Stimulated activated CD8-positive, alpha-beta memory T cell treated with anti-CD3 and anti-CD28 coated beads, Interleukin-4, amount 100 ng/mL, for 1 hour (primary cell): Measurements from ENCODE around the gene OR2W1.

Experiments used
- DNase-seq, 2 donors: peaks; one replicate each; pipeline ENCODE4 v3.0.0-alpha.2; 2020; ENCODE audit warnings: low read depth in 2 of 2, low spot score in 1 of 2

The OR2W1 gene, protein sequence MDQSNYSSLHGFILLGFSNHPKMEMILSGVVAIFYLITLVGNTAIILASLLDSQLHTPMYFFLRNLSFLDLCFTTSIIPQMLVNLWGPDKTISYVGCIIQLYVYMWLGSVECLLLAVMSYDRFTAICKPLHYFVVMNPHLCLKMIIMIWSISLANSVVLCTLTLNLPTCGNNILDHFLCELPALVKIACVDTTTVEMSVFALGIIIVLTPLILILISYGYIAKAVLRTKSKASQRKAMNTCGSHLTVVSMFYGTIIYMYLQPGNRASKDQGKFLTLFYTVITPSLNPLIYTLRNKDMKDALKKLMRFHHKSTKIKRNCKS

GRCh38 chr6:29045075-29045474 is at the start of gene OR2W1:
TSS of gene OR2W1 (minus strand) at chr6:29045175. CDS start at chr6:29045175, 0 bp downstream.
- no peak for DNase-seq

DNA sequence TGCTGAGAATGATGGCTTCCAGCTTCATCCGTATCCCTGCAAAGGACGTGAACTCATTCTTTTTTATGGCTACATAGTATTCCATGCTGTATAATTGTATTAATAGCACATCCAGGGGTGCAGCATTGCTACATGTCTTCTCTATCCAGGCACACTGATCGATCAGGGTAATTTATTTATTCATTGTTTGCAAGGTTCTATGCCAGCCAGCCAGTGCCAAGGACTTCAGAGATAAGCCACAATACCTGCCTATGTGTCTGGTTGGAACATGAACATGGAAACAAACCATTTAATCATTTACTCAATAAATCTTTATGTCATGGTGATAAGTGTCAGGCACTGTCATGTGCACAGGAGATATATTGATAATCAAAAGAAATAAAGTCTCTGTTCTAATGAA is 48.0 kb upstream of the OR2W1 start:
- no peak for DNase-seq

DNA sequence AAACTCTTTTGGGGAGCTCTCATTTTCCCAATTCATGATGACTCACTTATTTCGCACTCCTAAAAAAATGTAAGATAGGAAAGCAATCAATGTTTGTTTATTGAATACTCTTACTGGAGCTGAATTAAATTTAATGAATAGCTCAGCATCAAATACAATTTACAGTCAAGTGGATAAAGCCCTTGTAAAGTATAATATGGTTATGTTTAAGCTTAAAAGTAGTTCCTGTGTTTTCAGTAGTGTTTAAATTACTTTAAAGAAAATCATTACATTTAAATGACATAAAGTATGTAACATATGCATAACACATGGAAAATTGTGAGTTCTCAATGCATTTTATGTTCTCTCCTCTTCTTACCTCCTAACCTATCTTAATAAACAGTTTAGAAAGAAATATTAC is 42.2 kb upstream of the OR2W1 start, which contains the start of gene OR2B3:
TSS of gene OR2B3 (minus strand) at position 101 of the 400 bp plus-strand sequence. CDS start at position 36, 65 bp downstream.
- no peak for DNase-seq

DNA sequence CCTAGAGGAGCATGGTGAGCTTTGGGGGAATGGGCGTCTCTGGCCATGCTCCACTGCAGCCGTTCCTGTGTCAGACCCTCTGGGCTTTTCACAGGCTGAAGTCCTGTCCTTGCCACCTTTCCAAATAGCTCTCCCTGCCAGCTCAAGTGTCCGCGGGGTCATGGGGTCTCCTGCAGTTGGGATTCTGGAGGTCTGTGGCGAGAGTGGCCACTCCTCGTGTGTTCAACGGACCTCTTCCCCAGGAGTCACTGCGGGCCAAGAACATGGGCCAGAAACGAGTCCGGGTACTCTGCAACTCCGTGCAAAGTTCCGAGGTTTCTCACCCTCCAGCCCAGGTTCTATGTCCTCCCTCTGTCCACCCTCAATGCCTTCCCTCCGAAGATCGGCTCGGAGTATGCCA is 37.5 kb upstream of the OR2W1 start:
- DNase-seq: no peak

DNA sequence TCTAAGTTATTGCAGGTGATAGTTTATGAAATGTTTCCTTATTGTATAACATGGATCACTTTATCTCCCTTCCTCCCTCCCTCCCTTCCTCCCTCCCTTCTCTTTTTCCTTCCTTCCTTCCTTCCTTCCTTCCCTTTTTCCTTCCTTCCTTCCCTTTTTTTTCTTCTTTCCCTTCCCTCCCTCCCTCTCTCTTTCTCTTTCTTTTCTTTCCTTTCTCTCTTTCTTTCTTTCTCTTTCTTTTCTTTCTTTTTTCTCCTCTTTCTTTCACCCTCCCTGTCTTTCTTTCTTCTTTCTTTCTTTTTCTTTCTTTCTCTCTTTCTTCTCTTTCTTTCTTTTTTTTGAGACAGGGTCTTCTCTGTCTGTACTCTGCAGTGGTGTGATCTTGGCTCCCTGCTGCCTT is 36.3 kb upstream of the OR2W1 start:
- no peak for DNase-seq

DNA sequence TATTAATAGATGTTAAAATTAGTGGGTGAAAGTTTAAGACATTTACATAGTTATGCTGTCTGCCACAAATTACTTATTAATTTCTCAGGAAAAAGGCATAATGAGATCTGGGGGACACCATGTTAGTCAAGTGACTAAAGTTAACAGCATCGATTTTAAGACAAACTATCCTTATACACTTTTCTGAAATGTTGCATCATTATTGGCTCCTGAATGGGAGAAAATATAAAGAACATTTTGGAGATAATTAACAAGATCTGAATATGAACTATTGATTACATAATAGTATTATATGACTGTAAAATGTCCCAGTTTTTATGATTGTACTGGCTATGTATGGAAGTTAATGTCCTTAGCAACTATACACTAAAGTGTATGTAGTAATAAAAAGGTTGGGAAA is 34.2 kb upstream of the OR2W1 start:
- DNase-seq: no peak

- no peak for DNase-seq
Observed at GRCh38 chr6:29071831-29072723, 27.1 kb upstream of the OR2W1 start.

DNA sequence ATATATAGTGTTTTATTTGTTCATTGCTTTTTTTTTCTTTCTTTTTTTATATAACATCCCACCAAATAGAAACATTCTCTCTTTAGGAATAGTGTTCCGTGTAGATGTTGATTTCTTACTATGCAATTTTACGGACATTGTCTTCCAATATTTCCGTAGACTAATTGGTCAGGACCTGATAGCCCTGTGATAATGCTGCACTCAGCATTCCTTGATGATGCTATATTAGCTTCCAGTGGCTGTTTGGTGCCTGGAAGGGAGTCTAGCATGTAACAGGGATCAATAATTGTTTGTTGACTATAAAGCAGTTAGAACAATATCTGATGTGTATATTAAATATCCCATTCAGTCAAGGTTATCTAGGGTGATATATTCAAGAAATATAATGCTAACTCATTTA is 6.7 kb upstream of the OR2W1 start:
- no peak for DNase-seq

DNA sequence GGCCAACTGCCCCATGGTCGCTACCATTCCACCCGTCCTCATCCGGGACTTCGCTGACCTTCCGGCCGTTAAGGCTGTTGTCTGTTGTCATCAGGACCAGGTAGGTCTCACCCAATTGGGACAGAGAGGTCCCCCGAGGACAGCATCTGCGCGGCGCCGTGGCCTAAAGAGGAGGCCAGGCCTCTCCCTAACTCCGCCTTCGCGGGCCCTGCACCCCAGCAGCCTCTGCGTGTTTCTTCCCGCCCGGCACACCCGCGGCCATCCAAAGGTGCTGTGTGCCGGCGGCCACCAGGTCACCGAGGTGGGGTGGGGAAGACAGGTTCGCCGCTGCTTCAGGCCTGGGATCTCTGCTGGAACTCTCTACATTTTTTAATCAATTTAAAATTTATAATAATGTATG is 9.0 kb downstream of the OR2W1 start:
- DNase-seq: no peak

DNA sequence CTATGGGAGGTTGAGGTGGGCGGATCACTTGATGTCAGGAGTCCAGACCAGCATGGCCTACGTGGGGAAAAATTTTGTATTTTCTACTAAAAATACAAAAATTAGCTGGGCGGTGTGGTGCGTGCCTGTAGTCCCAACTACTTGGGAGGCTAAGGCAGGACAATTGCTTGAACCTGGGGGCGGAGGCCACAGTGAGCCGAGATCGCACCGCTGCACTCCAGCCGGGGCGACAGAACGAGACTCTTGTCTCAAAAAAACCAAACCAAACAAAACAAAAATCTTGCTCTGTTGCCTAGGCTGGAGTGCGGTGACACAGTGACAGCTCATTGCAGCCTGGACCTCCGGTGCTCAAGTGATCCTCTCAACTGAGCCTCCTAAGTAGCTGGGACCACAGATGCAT is 16.2 kb downstream of the OR2W1 start:
- DNase-seq: no peak

DNA sequence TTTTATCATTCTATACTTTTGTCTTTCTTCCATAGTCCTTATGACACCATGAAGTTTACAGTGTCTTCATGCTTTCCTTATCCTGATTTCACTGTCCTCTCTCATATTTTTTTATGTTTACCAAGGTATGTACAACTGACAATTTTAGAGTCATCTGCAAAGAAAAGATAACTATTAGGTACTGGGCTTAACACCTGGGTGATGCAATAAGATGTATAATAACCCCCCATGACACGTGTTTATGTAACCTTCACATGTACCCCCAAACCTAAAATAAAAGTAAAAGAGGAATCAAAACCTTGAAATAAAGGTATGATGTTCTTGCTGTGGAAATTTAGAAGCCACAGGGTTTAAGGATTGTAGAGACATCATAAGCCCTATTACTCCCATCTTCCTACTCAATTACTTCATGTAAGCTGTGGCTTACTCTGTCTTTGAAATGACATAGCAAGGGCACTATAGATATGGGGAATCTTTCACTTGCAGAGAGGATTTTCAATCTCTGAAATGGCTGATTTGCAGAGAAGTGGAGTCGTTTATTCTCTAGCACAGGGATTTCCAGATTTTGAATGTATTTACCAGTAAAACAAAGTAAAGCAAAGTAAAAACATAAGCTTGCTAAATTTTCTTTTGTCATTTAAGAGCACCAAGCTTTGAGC is 18.9 kb downstream of the OR2W1 start:
- no peak for DNase-seq

- DNase-seq: no peak
Observed at GRCh38 chr6:29021434-29021833, 23.5 kb downstream of the OR2W1 start.

GRCh38 chr6:29019629-29020028 is 25.3 kb downstream of the OR2W1 start:
- DNase-seq: no peak

GRCh38 chr6:29017428-29017802 is 27.6 kb downstream of the OR2W1 start:
- no peak for DNase-seq

DNA sequence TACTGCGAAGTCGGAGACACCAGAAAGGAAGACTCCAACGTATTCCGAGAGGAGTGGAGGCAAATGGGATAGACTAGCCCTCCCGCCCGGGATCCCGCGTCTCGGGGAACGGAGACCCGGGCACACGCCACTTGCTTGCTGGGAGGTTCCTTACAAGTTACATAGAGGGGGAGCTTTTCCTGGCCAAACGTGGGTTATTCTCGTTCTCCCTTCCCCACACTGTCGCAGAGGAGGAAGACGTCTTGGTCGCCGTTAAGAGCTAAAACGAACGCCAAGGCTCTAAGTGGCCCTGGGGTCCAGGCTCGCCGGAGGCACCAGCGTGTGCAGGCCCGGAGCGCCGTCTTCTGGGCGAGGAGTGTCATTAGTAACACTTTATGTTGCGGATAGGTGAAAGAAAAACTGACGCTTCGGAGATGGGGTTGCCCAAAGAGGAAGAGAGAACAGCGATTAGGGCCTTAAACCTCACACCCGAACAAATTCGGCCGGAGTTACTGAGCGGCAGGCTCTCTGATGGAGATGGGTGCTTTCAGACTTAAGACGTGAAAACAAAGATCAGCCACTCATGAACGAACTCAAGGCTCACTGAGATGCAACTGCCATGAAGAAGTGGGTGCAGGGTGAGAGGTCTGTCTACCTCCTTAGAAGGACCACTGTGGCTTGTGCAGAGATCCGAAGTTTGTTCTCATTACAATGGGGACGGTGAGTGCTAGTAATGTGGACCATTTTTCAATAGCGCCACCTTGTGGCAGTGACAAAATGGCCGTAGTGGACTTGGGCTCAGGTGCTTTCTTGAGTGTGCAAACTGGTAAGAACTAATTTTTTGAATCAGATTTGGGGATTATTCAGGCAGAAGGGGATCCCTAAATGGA is 28.2 kb downstream of the OR2W1 start:
- peak; percentile 70 to 77 for DNase-seq

- no peak for DNase-seq
Observed at GRCh38 chr6:29014729-29015608, 30.0 kb downstream of the OR2W1 start.

- peak in 1 of 2 donors; percentile 29 for DNase-seq
Observed at GRCh38 chr6:29011276-29011734, 33.7 kb downstream of the OR2W1 start.

- no peak for DNase-seq
Observed at GRCh38 chr6:29009358-29009757, 35.6 kb downstream of the OR2W1 start.

DNA sequence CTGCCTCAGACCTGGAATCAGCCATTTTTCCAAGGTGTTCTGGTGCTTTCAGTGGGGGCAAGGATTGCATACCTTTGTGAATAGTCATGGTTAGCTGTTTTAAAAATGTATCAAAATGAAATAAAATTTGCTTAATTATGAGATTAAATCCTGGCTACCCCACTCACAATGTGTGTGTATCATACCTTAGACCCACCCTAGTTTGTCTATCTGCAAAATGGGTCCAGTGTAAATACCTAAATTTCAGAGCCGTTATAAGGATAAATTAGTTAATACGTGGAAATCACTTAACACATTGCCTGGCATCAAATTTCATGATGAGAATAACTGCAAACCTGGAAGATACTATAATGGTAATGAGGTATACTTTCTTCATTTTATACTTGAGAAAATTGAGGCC is 36.9 kb downstream of the OR2W1 start:
- no peak for DNase-seq
